Fibroblast of lung (primary cell): ENCODE results near the gene STAT3. TPM values are rescaled to one million over a fixed set of nuclear protein-coding genes. Genes with fewer than 3 reads are reported as not detected.

Experiments
- DNase-seq, 2 donors: peaks; one replicate each; pipeline versions ENCODE4 v3.0.0 to v3.0.0-alpha.2; 2010; ENCODE audit warnings: low read depth in 2 of 2
- H2AFZ ChIP-seq: 2 replicates; pipeline ENCODE4 v1.5.1; 2012; ENCODE audit warnings: low read length, control low read depth, inconsistent platforms
- H3K27ac ChIP-seq: 2 replicates; pipeline ENCODE4 v1.5.1; 2011; ENCODE audit warnings: low read length, control low read depth; ENCODE audit not compliant: insufficient read depth
- H3K27me3 ChIP-seq: 2 replicates; pipeline ENCODE4 v1.5.1; 2011; ENCODE audit warnings: mild to moderate bottlenecking, low read length; ENCODE audit not compliant: control insufficient read depth, insufficient read depth
- H3K36me3 ChIP-seq: 2 replicates; pipeline ENCODE4 v1.5.1; 2011; ENCODE audit warnings: low read length; ENCODE audit not compliant: control insufficient read depth, insufficient read depth
- H3K4me1 ChIP-seq: 2 replicates; pipeline ENCODE4 v1.5.1; 2011; ENCODE audit warnings: low read length; ENCODE audit not compliant: control insufficient read depth, insufficient read depth; ENCODE audit errors: extremely low read depth
- H3K4me2 ChIP-seq: 2 replicates; pipeline ENCODE4 v1.5.1; 2011; ENCODE audit warnings: low read length, control low read depth; ENCODE audit not compliant: insufficient read depth; ENCODE audit errors: extremely low read depth
- H3K4me3 ChIP-seq, 4 experiments: fragments of 200-600 bp in 1 of 4; sonication (generic) in 1 of 4; replicated peaks in 1 of 4; 2 replicates each; pipeline ENCODE4 v1.5.1; 2011 to 2016; ENCODE audit warnings: low read length in 4 of 4, low read depth in 3 of 4, mild to moderate bottlenecking in 3 of 4, control low read depth in 2 of 4, inconsistent platforms in 1 of 4, mixed read lengths in 1 of 4; ENCODE audit not compliant: insufficient read depth in 1 of 4; ENCODE audit errors: control extremely low read depth in 1 of 4
- H3K79me2 ChIP-seq: 2 replicates; pipeline ENCODE4 v1.5.1; 2012; ENCODE audit warnings: mild to moderate bottlenecking, low read length, inconsistent platforms; ENCODE audit not compliant: control insufficient read depth, insufficient read depth
- H3K9ac ChIP-seq: 2 replicates; pipeline ENCODE4 v1.5.1; 2011; ENCODE audit warnings: mild to moderate bottlenecking, low read length, control low read depth; ENCODE audit not compliant: insufficient read depth
- H3K9me3 ChIP-seq: 2 replicates; pipeline ENCODE4 v1.5.1; 2012; ENCODE audit warnings: low read depth, low read length; ENCODE audit not compliant: control insufficient read depth, insufficient read depth
- H4K20me1 ChIP-seq: 2 replicates; pipeline ENCODE4 v1.5.1; 2011; ENCODE audit warnings: low read length; ENCODE audit not compliant: control insufficient read depth, insufficient read depth; ENCODE audit errors: extremely low read depth
- EZH2 ChIP-seq: IDR thresholded peaks from 2 replicates; pipeline ENCODE4 v1.5.1; 2012; ENCODE audit warnings: low read length, control low read depth, mild to moderate bottlenecking; ENCODE audit errors: missing control alignments
- polyA plus RNA-seq, 2 donors: library from polyadenylated mRNA; depleted of rRNA in 1 of 2; stranded (reverse) in 1 of 2; unstranded in 1 of 2; fragments of >200 nt; gene quantifications; 2 replicates each; pipeline ENCODE4 v1.2.1, GENCODE V29; 2011 to 2012; ENCODE audit warnings: missing spikeins in 1 of 2
- total RNA-seq: library from RNA; depleted of rRNA; stranded (reverse); fragments of >200 nt; gene quantifications from 2 replicates; pipeline ENCODE4 v1.2.1, GENCODE V29; 2014
- TF ChIP-seq, protein P1 (sequence below), 2 donors: IDR thresholded peaks in 1 of 2; conservative IDR thresholded peaks in 1 of 2; 1 replicate in 1 of 2; 2 replicates in 1 of 2; pipeline ENCODE4 v1.5.1; 2011 to 2012; ENCODE audit warnings: low read length in 2 of 2, control low read depth in 1 of 2, inconsistent platforms in 1 of 2, low read depth in 1 of 2, mild to moderate bottlenecking in 1 of 2

STAT3 gene
- total and polyA plus RNA-seq, 2 donors (not counting 1 experiment from before 2014, with no cell fraction given): 75.0 to 101 TPM

- H3K27ac ChIP-seq: no peak overlapping the region
- no peak for TF ChIP-seq EZH2
- TF ChIP-seq, protein P1, sequence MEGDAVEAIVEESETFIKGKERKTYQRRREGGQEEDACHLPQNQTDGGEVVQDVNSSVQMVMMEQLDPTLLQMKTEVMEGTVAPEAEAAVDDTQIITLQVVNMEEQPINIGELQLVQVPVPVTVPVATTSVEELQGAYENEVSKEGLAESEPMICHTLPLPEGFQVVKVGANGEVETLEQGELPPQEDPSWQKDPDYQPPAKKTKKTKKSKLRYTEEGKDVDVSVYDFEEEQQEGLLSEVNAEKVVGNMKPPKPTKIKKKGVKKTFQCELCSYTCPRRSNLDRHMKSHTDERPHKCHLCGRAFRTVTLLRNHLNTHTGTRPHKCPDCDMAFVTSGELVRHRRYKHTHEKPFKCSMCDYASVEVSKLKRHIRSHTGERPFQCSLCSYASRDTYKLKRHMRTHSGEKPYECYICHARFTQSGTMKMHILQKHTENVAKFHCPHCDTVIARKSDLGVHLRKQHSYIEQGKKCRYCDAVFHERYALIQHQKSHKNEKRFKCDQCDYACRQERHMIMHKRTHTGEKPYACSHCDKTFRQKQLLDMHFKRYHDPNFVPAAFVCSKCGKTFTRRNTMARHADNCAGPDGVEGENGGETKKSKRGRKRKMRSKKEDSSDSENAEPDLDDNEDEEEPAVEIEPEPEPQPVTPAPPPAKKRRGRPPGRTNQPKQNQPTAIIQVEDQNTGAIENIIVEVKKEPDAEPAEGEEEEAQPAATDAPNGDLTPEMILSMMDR (conservative IDR thresholded peaks at IDR 0.05 in 1 of 2, IDR thresholded peaks at IDR 0.05 in 1 of 2; ENCODE audit: low read depth in 1 of 2, low read length in 2 of 2): no peak
These were observed 26.6 kb upstream of the STAT3 start for GRCh38 chr17:42414704-42415409.

DNA sequence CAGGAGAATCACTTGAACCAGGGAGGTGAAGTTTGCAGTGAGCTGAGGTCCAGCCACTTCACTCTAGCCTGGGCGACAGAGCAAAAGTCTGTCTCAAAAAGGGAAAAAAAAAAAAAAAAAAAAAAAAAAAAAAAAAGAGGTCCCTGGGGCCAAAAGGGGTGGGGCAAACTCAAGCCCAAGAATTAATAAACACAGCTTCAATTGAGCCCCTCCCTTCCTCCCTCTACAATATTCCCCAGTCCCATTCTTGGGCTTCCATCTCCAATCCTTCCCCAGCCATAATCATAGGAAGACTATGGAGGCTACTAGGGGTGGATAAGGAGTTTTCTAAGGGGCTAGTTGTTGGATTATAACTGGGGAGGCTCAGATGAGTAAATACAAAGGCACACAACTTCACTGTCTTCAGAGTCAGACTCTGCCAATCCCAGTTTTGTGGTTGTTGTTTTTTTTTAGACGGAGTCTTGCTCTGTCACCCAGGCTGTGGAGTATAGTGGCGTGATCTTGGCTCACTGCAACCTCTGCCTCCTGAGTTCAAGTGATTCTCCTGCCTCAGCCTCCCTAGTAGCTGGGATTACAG lies 25.3 kb upstream of the STAT3 start:
- TF ChIP-seq, protein P1 (conservative IDR thresholded peaks at IDR 0.05 in 1 of 2, IDR thresholded peaks at IDR 0.05 in 1 of 2; ENCODE audit: low read depth in 1 of 2, low read length in 2 of 2): no peak
- no peak for TF ChIP-seq EZH2
- H3K27ac ChIP-seq: no peak overlapping the region
- no peaks in the 10 kb centered on the region for H3K9me3 ChIP-seq
- H4K20me1 ChIP-seq: peaks cover 13% of the 10 kb centered on the region
- H3K9ac ChIP-seq: no peak overlapping the region
- H3K4me3 ChIP-seq: no peak overlapping the region
- no peak overlapping the region for H3K4me2 ChIP-seq
- peaks cover 95% of the 10 kb centered on the region for H3K79me2 ChIP-seq
- no peaks in the 10 kb centered on the region for H3K27me3 ChIP-seq
- DNase-seq: peak; percentile 37 to 45
- H3K4me1 ChIP-seq: peaks cover 41% of the 10 kb centered on the region
- no peak overlapping the region for H2AFZ ChIP-seq
- H3K36me3 ChIP-seq: peaks cover 12% of the 10 kb centered on the region

More at GRCh38 chr17:42414704-42415409, 26.6 kb upstream of the STAT3 start:
- H3K9me3 ChIP-seq: no peaks in the 10 kb centered on the region
- H4K20me1 ChIP-seq: peaks cover 16% of the 10 kb centered on the region
- H3K27me3 ChIP-seq: no peaks in the 10 kb centered on the region
- no peak overlapping the region for H3K9ac ChIP-seq
- peak overlapping the region; percentile 32 for H3K4me2 ChIP-seq
- DNase-seq: no peak
- H3K36me3 ChIP-seq: peaks cover 12% of the 10 kb centered on the region
- H3K79me2 ChIP-seq: peaks cover 96% of the 10 kb centered on the region
- H3K4me3 ChIP-seq: no peak overlapping the region
- H2AFZ ChIP-seq: no peak overlapping the region
- peaks cover 36% of the 10 kb centered on the region for H3K4me1 ChIP-seq

- no peak for DNase-seq
- TF ChIP-seq, protein P1 (conservative IDR thresholded peaks at IDR 0.05 in 1 of 2, IDR thresholded peaks at IDR 0.05 in 1 of 2; ENCODE audit: low read depth in 1 of 2, low read length in 2 of 2): no peak
- H3K79me2 ChIP-seq: peaks cover 95% of the 10 kb centered on the region
- H3K4me2 ChIP-seq: peak overlapping the region; percentile 33
- H3K4me1 ChIP-seq: peaks cover 54% of the 10 kb centered on the region
- H3K27ac ChIP-seq: peak overlapping the region; percentile 37
- H4K20me1 ChIP-seq: peaks cover 13% of the 10 kb centered on the region
- H3K36me3 ChIP-seq: peaks cover 10% of the 10 kb centered on the region
- H3K9ac ChIP-seq: no peak overlapping the region
- H3K9me3 ChIP-seq: no peaks in the 10 kb centered on the region
- H2AFZ ChIP-seq: no peak overlapping the region
- no peaks in the 10 kb centered on the region for H3K27me3 ChIP-seq
- no peak overlapping the region for H3K4me3 ChIP-seq
These were observed 23.9 kb upstream of the STAT3 start for GRCh38 chr17:42411905-42412679.
